Head of caudate nucleus (tissue), 42 donors: ENCODE measurements around the gene F11R.
"Not testable (repeated sequence)": the region's sequence is repeated elsewhere in the genome, so short reads cannot be mapped to it uniquely, and the experiment has no call there.

Experiments used
- DNase-seq, 42 donors: peaks; one replicate each; pipeline versions ENCODE4 v3.0.0 to v3.0.0-alpha.2; 2020 to 2021; ENCODE audit warnings: mixed read lengths in 7 of 42
- intact Hi-C: fragments of 100-400 bp; cut with DNase I; formaldehyde crosslinking; loops from one replicate; pipeline ENCODE4 v1.15.0; 2022

F11R gene

DNA sequence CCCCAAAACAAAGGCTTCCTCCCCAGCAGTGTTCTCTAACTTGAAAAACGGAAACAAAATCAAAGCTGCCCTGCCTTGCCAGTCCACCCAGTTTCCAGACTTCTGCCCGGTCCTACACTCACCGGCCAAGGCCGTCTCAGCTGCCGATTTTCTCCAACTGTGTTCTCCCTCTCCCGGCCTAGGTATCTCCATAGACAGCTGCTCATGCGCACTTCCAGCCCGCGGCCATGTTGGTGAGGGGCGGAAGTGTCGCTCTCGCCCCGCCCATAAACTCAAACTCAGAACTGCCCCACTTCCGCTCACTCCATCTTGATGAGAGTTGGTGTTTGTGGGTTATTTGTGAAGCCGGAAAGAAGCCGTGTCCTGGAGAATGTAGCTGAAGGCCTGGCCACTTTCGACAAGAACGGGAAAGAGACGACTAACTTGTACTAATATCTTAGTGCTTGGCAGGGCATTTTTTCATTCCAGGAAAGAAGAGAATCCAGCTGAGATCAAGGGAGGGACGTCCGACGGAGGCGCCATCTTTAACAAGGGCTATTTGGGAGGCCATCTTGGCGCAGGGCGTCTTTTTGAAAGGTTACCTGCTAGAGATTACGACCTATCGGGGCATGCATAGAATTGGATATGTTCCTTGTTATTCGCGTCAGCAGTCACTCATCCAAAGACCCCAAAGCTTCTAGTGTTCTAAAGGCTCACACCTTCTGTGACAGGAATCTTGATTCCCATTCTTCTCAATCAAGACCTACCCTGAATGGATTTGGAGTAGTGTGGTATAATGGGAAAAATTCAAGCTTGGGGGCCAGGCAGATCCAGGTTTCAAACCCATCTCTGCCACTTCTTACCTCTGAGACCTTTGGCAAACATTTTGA lies 25.0 kb upstream of the F11R start, which contains the start of gene USF1:
Gene USF1 (minus strand): TSS at position 242 of the 869 bp plus-strand sequence. CDS start 2,702 bp downstream, outside the sequence.
- peak; percentile 86 to 97 (median 93) for DNase-seq
- intact Hi-C loops, result loop anchor here (2.0 to 5.0 kb wide), 2 partner anchors 51 to 86 kb away; partner anchors contain the start of gene DEDD

DNA sequence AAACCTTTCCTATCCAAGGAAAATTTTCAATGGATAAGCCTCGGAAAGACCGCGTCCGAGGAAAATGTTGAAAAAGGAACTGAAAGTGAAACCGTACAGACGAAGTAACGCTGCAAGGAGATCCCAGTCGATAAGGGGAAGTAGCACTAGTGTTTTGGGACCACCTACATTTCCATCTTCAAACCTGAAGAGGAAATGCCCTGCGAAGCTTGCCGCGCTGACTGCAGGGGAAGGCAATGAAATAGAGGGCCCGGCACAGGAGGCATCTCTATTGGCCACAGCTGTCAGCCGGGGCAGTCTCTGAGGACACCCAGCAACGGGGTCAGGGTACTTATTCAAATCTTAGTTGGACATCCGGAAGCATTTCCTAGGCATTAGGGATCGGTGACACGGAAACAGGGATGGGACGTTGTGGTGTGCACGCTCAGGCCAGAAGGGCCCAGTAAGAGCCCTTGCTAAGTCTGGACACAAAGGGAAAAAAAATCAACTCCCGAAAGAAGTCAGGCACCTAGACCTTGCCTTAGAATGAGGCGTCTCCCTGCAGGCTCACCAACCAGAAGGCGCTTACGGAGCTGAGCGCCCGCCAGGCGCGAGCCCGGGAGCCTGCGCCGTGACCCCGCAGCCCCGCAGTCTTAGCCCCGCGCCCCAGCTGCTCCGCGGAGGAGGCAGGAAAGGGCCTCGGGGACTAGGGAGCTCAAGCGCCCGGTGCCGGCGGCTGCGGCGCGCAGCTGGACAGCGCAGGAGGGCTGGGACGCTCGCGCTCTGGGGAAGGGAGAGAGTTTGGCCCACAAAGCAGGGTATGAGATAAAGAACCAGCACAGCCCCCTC lies 24.2 kb upstream of the F11R start:
- intact Hi-C loops, result loop anchor here (2.0 to 5.0 kb wide), 2 partner anchors 52 to 87 kb away; partner anchors contain the start of gene DEDD
- peak; percentile 28 to 81 (median 62) for DNase-seq

DNA sequence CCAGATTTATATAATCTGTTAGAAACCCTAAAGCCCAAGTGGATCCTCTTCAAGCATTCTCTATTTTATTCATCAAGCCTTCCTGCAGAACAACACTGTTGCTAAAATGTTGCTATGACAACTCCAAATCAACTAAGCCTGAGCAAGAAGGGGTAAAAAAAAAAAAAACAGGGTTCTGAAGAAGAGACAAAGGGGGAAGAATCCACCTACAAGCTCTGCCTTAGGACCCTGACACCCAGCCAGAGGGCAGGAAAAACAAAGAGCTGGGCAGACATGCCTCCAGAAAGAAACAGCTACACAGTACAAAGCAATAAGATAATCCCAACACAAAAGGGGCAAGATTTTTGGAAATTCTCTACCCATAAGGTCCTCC lies 23.6 kb upstream of the F11R start:
- intact Hi-C loops, result loop anchor here (2.0 kb wide), 1 partner anchor 52 kb away; no protein-coding TSS in a partner anchor
- DNase-seq, result no peak

- no peak for DNase-seq
- intact Hi-C loops, result no loop called here
These were observed 18.6 kb upstream of the F11R start for GRCh38 chr1:161039546-161039945.

- intact Hi-C loops, result no loop called here
- DNase-seq, result no peak
These were observed 18.2 kb upstream of the F11R start for GRCh38 chr1:161039154-161039545.

GRCh38 chr1:161038523-161039153 lies 17.7 kb upstream of the F11R start, which contains the start of gene TSTD1:
Gene TSTD1, minus strand, starts transcription at chr1:161038964. Its CDS starts 75 bp downstream, at chr1:161038889.
- intact Hi-C loops, result no loop called here
- peak in 41 of 42 donors; percentile 45 to 86 (median 71) for DNase-seq

GRCh38 chr1:161037661-161038522 lies 16.9 kb upstream of the F11R start:
- no peak for DNase-seq
- intact Hi-C loops, result no loop called here

GRCh38 chr1:161033751-161034150 lies 12.8 kb upstream of the F11R start:
- intact Hi-C loops, result no loop called here
- DNase-seq, result no peak

- DNase-seq, result no peak
- intact Hi-C loops, result no loop called here
These were observed 11.5 kb upstream of the F11R start for GRCh38 chr1:161032409-161032808.

GRCh38 chr1:161031874-161032273 lies 10.9 kb upstream of the F11R start:
- intact Hi-C loops, result no loop called here

GRCh38 chr1:161029466-161029865 lies 8.5 kb upstream of the F11R start:
- DNase-seq, intact Hi-C loops: not testable (repeated sequence)

More at GRCh38 chr1:161031874-161032273, 10.9 kb upstream of the F11R start:
- DNase-seq, result no peak

- intact Hi-C loops, DNase-seq: not testable (repeated sequence)
These were observed 6.0 kb upstream of the F11R start for GRCh38 chr1:161026954-161027353.

DNA sequence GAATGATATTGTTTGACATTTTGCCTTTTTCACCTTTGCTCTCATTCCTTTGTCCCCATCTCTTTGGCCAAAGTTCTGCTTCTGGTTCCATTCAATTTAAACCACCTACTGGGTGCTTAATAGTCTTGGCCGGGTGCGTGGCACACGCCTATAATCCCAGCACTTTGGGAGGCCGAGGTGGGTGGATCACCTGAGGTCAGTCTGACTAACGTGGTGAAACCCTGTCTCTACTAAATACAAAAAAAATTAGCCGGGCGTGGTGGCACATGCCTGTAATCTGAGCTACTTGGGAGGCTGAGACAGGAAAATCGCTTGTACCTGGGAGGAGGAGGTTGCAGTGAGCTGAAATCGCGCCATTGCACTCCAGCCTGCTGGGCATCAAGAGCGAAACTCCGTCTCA lies 1.5 kb upstream of the F11R start:
- DNase-seq, intact Hi-C loops: not testable (repeated sequence)

DNA sequence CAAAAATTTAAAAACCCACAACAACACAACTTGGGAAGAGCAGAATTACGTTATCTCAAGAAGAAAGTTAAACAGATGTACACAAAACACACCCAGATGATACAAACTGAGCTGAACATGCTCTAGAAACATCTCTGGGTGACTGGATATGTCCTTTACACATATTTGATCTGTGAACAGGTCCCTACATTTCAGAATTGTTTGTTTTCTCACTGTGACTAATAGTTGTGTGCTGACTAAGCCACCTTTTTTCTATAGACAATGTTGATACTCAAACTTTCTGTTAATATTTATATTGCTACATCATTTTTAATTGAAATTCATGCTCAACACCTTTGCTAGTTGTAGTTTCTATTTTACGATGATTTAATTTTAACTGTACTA lies 1.0 kb upstream of the F11R start:
- intact Hi-C loops, result no loop called here

DNA sequence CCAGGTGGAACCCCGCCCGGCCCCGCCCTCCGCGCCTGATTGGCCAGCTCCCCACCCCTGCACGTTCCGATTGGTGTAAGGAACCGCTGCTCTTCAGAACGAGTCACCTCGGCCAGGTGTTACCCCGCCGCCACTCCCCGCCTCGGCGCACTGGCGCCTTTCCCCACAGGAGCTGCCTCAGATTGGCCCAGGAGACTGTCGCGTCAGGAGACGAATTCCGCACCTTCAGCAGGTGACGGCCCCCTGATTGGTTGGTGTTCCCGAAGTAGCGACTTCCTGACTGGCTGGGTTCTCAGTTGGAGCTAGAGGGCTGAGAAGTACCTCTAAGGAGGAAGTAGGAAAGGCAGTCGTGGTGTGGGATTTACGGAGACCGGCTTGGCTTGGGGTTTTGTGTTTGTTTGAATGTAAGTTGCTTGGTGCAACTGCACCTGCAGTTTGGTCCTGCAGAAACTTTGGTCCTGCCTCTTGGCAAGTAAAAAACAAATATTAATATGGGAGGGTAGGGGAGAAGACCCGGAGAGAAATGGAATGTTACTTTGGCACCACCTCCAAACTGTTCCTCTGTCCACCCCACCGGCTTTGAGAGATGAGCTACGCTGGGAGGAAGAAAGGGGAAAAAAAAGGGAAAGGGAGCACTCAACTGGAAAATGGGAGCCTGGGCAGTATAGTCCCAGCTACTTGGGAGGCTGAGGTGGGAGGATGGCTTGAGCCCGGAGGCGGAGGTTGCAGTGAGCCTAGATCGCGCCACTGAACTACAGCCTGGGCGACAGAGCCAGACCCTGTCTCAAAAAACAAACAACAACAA lies 415 bp upstream of the F11R start:
- DNase-seq, result peak; percentile 57 to 96 (median 84)
- intact Hi-C loops, result no loop called here

More for the DNA sequence above, 1.0 kb upstream of the F11R start:
- no peak for DNase-seq

DNA sequence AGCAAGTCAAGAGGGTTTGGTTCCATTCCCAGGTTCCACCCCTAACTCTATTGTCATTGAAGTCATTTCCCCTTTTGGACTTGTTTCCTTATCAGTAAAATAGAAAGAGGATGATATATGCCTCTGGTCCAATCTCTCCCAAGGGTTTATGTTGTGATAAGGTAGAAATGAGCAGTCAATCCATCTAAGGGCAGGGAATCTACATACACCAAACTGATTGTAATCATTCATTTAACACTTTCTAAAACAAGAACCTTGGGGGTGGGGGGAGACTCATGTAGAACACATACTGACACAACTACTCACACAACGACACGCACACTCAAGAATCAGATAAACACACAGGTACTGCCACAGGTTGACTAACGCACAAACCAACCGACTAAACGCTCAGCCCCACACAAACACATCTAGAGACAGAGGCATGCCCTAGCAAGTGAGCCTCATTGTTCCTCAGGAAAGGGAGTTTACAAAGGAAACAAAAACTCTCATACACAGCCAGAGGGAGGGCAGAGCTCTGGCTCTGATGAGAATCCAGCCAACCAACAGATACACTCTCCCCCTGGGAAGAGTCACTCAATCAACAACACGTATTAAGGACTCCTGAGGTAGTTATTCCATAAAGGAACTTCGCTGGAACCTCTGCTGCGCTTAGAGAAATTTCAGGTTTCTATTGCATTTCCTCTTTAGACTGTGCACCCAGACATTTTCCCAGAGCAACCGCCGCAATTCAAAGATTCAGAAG lies 1.0 kb downstream of the F11R start:
- no peak for DNase-seq
- intact Hi-C loops, result no loop called here
